ENCODE data around the gene HP1BP3.

HP1BP3 gene

DNA sequence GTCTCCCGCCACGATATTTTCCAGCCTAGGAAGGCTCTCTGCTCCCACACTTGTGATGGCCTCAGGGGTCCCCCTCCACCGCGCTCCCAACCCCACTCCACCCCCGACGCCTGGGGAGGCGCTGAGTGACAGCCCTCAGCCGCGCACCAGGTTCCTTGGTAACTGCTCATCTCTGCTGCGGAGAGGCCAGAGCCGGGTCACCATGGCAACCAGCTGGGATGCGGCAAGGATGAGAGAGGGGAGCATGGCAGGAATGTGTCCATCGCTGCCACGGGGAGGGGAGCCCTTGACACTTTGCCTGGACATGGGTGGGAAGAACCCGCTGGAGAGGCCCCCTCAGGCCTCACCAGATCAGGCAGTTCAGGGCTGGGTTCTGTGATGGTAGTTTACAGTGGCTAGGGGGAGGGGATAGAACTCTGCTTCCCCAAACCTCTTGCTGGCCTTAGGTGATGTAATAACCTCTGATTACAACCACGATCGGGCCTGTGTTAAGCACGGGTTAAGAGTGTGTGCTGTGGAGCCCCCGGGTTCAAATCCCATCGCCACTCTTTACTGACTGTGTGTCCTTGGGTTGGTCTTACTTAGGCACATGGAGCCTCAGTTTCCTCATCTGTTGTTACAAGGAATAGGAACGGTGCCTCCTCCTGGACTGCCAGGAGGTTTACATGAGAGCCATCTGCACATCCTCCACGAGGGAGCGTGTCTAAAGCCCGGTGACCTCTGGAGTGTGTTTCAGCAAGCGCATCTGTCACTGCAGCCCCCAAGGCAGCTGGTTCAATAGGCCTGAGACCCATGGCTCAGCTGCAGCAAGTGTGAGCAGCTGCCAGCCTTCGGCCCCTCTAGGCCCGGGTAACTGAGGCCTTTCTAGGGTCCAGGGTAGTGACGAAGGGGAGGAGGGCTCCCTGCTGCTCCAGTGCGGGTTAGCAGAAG is 75.6 kb downstream of the HP1BP3 start:
- peak; percentile 57 for DNase-seq

- DNase-seq = no peak
Measured at GRCh38 chr1:20710469-20711284, 76.4 kb downstream of the HP1BP3 start.

GRCh38 chr1:20709868-20710267 is 77.2 kb downstream of the HP1BP3 start:
- no peak for DNase-seq

- DNase-seq = no peak
Measured at GRCh38 chr1:20708891-20709290, 78.2 kb downstream of the HP1BP3 start.

- DNase-seq = no peak
Measured at GRCh38 chr1:20708057-20708456, 79.0 kb downstream of the HP1BP3 start.

GRCh38 chr1:20706841-20707240 is 80.3 kb downstream of the HP1BP3 start:
- DNase-seq = no peak

DNA sequence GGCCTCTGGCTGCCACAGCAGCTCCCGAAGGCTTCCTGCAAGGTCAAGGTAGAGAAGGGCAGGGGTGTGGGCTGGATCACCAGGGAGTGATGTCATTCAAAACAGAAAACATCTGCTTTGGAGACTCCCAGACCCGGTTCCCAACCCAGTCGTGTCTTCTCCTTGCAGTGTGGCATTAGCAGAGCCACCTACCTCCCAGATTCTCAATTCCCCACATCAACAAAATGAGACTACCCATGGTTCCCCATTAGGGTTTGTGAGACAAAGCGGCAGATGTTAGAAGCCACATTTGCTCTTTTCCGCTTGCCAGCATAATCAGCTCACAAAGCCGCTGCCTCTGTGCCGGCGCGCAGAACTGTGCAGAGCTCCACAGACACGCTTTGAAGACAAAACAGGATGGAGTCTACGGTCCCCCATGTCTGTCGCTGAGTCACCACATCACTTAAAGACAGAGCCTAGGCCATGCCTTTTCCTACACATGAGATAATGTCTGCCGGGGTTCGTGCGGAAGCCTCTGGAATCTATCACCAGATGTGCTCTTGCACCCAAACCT is 81.8 kb downstream of the HP1BP3 start:
- DNase-seq = no peak

DNA sequence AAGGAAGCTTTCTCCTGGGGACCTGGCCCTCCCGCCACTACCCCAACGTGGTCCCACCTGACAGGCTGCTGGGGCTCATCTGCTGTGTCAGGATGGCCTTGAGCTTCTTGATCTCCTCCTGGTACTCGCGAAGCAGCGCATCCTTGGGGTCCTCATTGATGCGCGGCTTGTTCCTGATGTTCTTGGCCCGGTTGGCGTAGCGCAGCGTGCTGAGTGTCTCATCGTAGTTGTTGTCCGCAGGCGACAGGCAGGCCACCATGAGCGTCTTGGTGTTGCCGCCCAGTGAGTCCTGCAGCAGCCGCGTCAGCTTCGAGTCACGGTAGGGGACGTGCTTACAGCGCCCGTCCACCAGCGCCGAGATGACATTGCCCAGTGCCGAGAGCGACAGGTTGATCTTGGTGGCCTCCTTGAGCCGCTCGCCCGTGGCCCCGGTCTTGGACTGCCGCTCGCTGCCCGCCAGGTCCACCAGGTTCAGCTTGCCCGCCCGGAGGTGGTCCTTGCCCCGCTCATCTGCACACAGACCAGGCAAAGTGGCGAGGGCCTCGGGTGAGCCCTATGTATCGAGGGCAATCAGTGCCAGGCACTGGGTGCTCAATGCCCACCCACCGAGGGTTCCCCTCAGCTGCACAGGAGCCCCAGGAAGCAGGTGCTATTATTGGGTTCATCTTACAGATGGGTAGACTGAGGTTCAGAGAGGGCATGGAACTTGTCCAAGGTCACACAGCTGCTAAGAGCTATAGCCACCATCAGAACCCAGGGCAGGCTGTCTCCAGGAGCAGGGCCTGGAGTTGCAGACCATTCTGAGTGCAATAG is 82.5 kb downstream of the HP1BP3 start:
- no peak for DNase-seq

DNA sequence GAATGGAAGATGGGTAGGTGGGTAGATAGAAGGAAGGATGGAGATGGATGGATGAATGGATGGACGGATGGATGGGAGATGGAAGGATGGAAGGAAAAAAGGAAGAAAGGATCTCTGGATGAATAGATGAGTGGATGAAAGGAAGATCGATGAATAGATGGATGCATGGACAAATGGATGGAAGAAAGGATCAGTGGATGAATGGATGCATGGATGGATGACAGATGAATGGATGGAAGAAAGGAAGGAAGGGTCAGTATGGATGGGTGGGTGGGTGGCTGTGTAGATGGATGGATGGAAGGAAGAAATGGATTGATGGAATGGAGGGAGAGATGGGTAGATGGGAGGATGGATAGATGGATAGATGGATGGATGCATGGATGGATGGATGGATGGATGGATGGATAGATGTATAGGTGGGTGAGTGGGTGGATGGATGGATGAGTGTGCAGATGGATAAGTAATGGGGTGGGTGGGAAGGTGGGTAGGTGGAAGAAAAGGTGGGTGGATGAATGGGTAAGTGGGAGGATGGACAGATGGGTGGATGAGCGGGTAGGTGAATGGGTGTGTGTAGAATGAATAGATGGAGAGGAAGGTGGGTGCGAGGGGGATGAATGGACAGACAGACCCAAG is 83.9 kb downstream of the HP1BP3 start:
- DNase-seq = no peak

- DNase-seq = no peak
Measured at GRCh38 chr1:20702416-20702815, 84.7 kb downstream of the HP1BP3 start.

GRCh38 chr1:20701847-20702246 is 85.3 kb downstream of the HP1BP3 start:
- no peak for DNase-seq

DNA sequence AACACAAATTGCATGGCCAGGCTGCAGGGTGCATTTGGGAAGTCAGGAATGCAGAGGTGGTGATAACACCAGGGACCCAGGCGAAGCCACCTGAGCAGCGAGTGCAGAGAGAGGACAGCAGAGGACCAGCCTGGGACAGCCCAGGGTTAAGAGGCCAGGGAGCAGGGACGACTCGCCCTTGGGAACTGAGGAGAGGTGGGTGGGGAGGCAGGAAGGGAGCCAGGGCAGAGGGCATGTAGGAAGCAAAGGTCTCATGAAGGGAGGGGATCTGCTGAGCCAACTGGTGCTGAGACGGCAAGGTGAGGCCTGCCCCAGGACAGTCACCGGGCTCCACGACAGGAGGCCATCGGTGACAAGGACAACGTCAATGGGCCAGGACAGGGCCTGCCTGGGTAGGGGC is 85.7 kb downstream of the HP1BP3 start:
- DNase-seq = no peak

- no peak for DNase-seq
Measured at GRCh38 chr1:20700636-20701215, 86.4 kb downstream of the HP1BP3 start.

- DNase-seq = no peak
Measured at GRCh38 chr1:20699558-20699957, 87.5 kb downstream of the HP1BP3 start.

GRCh38 chr1:20698195-20698910 is 88.8 kb downstream of the HP1BP3 start:
- no peak for DNase-seq

DNA sequence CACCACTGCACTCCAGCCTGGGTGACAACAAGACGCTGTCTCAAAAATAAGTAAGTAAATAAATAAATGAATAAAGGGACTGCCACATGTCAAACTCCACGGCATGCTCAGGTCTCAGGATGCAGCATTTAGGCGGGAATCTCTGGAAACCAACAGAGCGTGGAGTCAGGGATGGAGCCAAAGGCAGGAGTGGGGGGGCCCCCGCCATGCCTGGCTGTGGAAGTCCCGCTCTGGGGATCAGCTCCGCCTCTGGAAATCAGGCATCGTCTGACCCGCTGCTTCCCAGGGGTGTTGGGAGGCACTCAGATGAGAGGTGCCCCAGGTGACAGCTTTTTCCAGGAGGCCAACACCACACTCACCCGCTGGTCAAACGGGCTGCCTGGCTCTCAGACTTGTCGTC is 89.5 kb downstream of the HP1BP3 start:
- DNase-seq = no peak

GRCh38 chr1:20696397-20697333 is 90.4 kb downstream of the HP1BP3 start:
- peak; percentile 91 for DNase-seq

DNA sequence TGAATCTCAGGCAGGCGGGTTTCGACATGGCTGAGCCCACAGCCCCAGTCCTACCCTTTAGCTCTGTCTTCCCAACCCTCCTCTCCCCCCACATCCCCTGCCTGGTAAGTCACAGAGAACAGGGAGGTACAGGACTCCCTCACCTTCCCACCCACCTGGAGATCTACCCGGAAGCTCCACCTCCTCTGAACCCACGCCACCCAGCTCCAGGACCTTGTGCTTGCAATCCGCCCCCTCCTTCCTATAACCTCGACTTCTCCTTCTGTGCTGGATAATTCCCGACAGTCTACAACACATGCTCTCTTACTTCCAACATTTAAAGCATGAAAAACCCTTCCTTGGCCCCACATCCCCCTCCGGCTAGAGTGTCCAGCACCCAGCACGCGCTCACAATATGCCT is 91.6 kb downstream of the HP1BP3 start:
- DNase-seq = no peak

DNA sequence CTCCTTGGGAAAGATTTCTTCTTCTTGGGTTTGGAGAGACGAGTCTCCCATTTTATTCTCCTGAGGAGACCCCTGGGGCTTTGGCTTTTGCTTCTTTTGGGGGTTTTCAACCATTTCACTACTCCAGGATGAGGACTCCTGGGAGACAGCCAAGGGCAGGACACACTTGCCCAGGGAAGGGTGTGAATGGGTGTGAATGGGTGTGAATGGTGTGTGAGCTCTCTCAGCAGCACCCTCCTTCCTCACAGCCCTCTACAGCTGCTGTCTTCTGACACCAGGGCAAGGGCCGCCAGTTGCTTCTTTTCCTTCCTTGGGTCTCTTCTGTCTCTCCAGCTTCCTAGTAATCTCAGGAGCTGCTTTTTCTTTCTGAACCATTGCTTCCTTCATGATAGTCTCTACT is 93.5 kb downstream of the HP1BP3 start:
- DNase-seq = no peak

Measured in NCI-H2227 treated with DMSO at 0.1 percent for 48 hours (cell line).